ENCODE results near the gene DYSF.
"Not testable (repeated sequence)": the region's sequence is repeated elsewhere in the genome, so short reads cannot be mapped to it uniquely, and the experiment has no call there.

The DYSF gene

DNA sequence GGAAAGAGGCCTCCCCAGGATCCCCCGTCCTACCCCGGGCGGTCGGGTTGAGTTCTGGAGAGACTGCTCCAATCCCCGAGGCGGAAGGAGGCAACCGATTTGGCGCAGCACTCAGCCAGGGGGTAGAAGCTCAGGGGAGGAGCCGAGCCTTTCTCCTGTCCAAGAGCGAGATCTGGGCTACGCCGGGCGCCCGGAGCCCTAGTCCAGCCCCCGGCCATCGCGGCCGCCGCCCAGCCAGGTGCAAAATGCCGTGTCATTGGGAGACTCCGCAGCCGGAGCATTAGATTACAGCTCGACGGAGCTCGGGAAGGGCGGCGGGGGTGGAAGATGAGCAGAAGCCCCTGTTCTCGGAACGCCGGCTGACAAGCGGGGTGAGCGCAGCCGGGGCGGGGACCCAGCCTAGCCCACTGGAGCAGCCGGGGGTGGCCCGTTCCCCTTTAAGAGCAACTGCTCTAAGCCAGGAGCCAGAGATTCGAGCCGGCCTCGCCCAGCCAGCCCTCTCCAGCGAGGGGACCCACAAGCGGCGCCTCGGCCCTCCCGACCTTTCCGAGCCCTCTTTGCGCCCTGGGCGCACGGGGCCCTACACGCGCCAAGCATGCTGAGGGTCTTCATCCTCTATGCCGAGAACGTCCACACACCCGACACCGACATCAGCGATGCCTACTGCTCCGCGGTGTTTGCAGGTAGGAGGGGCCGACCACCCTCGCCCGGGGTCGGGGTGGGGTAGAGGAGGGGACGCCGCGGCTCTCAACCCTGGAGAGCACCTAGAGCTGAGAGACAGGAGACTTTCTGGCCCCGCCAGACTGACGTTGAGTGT is at the start of gene DYSF:
TSS of gene DYSF (plus strand) at position 158 of the 817 bp plus-strand sequence.
- DNase-seq, result no peak

DNA sequence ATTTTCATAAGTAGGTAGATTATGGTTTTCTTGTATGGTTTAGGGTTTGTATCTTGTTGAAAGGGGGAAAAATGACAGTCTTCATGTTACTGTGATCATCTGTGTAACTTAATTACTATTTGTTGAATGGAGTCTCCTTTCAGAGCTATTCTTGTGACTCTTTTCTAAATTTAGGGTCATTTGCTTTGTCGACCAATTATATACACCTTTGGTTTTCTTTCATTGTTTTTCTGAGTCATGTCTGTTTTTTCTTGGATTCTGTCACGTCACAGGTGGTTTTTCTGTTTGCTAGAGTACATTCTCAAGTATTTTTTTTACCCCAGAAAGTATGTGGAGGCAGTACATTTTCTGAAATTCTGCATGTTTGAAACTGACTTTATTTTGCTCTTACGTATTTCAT is 43.8 kb upstream of the DYSF start:
- DNase-seq, result no peak

DNA sequence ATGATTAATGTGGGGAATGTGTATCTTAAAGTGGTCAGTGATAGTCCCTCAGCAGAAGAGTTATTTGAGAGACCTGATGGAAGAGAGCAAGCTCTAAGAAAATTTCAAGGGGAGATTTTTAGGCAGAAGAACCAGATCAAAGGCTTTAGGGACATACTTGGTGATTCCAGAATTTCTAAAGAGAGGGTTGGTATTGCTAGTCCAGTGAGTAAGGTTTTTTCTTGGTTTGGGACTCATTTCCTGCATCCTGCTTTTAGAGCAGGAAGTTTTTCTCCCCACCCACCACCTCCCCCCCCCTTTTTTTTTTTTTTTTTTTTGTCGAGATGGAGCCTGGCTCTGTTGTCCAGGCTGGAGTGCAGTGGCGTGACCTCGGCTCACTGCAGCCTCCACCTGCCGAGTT is 42.7 kb upstream of the DYSF start:
- DNase-seq, result no peak

- not testable (repeated sequence) for DNase-seq
Measured at GRCh38 chr2:71416866-71417265, 36.5 kb upstream of the DYSF start.

GRCh38 chr2:71417300-71418202 is 35.8 kb upstream of the DYSF start:
- peak; percentile 12 for DNase-seq

DNA sequence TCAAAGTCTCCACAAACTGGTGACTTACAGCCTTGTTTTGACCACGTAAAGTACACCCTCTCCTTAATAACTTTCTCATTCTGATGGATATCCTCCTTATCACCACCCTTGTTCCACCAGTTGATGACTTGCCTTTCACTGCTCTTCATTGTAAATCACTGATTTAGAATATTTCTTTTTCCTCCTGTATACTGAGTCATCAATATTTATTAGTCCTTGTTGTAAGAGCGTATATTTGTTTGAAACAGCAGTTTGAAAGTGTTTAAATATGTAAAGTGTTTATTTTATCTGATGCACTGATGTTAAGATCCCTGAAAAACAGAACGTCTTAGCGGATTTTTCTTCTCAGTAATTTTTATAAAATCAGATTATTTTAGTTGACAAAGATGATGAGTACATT is 34.2 kb upstream of the DYSF start:
- DNase-seq, result no peak

- DNase-seq, result no peak
Measured at GRCh38 chr2:71419976-71420375, 33.4 kb upstream of the DYSF start.

- no peak for DNase-seq
Measured at GRCh38 chr2:71422786-71423185, 30.6 kb upstream of the DYSF start.

DNA sequence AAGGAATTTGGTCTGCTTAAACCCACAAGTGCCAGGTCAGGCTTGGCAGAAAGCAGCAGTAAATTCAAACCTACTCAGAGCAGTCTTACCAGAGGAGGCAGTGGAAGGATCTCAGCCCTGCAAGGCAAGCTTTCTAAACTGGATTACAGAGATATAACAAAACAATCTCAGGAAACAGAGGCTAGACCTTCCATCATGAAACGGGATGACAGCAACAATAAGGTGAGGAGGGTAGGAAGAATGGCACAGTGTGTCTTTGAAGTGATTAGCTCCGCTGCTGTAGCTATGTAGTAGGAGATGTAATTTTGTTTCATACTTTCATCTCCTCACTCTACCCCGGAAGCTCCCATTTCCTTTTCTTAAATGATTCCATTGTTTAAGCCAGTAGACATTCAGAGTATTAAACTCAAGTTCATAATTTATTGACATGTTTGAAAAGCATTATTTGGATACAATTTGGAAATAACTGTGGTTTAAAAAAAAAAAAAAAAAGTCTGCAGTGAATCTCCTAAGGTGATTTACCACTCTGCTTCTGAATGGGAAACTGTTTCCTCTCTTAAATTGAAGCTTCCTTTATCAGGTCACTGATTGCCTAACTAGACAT is 29.4 kb upstream of the DYSF start:
- no peak for DNase-seq

DNA sequence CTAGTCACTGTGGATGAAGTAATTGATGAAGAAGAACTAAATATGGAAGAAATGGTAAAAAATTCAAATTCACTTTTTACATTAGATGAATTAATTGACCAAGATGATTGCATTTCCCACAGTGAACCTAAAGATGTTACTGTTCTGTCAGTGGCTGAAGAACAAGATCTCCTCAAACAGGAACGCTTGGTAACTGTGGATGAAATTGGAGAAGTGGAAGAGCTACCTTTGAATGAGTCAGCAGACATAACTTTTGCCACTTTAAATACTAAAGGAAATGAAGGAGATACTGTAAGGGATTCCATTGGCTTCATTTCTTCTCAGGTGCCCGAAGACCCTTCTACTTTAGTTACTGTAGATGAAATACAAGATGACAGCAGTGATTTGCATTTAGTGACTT is 26.6 kb upstream of the DYSF start:
- DNase-seq, result no peak

DNA sequence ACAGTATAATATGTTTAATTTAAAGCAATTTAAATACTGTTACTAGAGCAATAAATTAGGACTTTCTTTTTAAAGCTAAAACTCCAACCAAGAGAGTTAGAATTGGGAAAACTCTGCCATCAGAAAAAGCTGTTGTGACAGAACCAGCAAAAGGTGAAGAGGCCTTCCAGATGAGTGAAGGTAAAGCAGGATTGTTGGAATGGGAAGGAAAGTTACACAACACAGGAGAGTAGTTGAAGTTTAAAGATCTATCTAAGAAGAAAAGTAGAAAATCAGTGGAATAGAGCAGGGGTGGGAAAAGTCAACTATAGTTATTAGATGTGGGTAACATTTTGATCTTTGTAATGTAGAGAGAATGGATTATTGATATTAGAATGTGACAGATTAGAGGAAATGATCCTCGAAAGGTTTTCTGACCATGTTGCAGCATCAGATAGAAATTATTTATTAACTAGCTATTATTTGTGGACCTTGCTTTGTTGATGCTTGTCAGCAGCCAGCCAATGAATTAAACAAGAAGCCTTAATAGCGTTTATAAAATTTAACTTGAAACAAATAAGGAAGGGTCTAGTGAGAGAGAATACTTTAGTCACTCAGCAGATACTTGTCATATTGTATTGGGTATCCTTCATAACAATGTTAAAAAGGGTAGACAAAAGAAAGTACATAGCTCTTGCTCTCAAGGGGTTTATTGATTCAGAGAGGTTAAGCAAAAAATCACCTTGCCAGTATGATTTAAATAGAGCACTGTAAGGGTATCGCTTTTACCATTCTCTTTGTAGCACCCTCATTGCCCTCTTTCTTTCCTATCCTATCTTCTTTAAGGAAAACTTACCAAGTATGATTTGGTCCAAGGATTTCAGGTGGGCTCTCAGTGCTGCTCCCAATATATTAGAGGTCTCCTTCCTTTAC is 24.6 kb upstream of the DYSF start:
- no peak for DNase-seq

DNA sequence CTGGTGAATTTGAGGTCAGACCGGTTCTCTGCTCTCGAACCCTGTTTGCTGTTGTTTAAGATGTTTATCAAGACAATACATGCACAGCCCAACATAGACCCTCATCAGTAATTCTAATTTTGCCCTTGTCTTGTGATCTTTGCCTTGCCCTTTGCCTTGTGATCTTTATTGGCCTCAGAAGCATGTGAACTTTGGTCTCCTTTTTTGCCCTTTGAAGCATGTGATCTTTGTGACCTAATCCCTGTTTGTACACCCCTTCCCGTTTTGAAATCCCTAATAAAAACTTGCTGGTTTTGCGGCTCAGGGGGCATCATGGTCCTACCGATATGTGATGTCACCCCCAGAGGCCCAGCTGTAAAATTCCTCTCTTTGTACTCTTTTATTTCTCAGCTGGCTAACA is 8.2 kb upstream of the DYSF start:
- not testable (repeated sequence) for DNase-seq

DNA sequence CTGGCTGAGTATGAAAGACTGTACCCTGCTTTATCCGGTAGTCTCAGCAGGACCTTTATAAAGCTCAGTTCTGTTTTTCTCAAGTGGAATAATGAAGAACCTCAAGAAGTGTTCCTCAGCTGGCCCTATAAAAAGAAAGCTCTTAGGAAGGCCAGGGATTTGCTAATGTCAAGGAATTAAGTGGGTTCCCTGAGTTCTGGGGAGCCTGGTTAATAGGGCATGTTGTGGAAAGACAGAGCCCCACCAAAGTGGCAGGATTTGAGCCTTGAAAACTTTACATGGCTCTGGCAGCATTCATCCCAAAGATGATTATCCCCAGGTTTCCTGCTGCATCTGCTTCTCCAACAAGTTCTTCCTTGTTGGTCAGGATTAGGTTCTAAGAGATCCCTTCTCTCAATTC is 6.9 kb upstream of the DYSF start:
- DNase-seq, result no peak

DNA sequence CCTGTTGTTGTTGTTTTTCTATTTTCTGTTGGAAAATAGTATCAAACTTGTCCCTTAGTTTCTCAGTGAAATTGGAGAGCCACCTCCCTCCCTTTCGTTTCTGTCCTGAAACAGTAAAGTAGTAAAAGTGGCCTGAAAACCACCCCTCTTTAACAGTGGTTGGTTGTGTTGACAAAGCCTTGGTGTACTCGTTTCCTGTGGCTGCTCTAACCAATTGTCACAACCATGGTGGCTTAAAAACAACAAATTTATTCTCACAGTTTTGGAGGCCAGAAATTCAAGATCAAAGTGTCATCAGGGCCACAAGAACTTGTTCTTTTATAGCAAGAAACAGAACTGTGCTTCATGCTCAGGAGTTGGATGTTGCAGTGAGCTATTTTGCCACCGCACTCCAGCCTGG is 4.0 kb upstream of the DYSF start:
- no peak for DNase-seq

DNA sequence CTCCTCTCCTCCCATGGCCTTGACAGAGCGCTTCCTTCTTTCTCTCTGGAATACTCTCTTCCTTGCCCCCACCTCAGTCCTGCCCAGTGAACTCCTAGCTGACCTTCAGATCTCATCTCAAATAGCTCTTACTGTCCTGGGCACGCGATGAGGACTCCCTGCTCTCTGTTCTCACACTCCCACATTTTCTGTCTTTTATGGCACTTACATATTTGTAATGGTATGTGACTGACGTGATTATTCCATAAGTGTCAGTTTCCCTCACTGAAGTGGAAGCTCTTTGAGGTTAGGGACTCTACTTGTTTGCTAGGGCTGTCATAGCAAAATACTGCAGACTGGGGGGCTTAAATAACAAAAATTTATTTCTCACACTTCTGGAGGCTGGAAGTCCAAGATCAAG is 1.7 kb upstream of the DYSF start:
- no peak for DNase-seq

DNA sequence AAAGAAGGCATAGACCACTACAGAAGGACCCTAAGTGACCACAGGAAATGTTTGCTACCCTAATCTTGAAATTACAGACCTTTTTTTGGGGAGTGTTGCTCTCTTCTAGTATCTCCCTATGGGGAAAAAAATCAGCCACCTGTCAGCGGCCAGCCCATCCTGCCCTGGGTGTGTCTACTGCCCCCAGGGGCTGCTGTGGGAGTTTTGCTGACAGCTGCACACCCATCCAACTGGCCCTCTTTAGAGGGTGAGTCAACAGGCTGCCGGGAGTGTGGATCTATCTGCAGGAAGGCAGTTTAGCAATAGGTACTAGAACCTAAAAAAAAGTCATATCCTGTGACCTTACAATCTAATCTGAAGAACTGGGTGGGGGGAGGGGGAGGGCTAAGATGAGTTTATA is 796 bp upstream of the DYSF start:
- no peak for DNase-seq

- DNase-seq, result no peak
Measured at GRCh38 chr2:71454221-71455010, 1.1 kb downstream of the DYSF start.

GRCh38 chr2:71455011-71455740 is 1.8 kb downstream of the DYSF start:
- no peak for DNase-seq

DNA sequence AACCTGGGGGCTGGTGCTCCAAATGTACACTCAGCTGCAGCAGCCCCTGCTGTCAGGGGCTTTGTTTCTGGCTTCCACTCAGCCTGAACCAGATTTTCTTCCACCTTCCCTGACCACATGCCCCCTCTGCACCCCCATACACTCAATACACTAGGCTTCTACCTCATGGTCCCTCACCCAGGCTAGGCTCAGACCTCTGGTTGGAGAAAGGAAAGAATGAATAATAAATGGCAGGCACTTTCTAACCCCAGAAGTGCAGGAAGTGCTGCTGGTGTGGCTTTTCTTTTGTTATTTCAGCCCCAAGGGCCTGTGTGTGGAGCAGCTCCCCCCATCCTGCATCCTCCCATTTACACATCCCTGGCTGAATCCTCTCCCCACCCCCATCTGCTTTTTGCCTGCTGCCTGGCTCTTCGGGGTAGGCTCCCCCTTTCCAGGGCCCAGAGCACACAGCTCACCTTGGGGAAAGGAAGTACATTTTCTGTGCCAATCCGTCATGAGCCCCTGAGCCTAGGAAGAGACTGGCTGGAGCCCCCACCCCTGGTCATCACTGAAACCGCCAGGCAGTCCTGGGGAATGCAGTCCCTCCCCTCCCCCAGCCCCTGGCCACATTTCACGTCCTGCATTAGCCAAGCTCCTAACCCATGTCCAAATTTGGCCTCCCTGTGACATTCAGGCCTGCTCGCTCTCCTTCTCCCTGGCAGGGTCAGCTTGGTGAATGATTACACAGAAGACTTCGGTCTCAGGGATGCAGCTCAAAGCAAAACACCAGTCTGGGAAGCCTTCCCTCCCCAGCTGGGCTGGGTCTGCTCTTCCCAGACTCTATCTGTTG is 2.6 kb downstream of the DYSF start:
- DNase-seq, result no peak

DNA sequence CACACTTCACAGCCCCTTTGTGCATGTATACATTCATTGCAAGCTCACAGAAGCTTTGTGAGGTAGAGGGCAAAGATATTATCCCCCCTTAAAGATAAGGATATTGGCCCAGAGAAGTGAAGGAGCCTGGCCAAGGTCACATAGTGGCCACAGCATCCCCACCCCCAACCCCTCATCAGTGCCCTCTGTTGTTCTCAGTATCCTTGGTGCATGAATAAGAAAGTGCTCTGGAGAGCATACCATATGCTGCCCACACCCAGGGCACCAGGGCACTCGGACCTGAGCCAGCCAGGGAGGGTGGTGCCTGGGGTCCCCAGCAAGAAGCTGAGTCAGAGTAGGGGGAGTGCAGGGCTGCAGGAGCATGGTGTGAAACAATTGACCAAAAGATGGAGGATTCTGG is 3.3 kb downstream of the DYSF start:
- DNase-seq, result no peak

Data from NCI-H526 treated with DMSO at 0.1 percent for 48 hours (cell line).